ENCODE results near the gene TRIP12. TPM values are rescaled to one million over a fixed set of nuclear protein-coding genes. Genes with fewer than 3 reads are reported as not detected.
A peak's percentile ranks its signal among the peaks of the same experiment; 100 is the strongest.

The TRIP12 gene
- total and polyA plus RNA-seq, 2 of the 13 experiments (the other 11 are each of a cell fraction or from before 2014, with no cell fraction given), result 72.1 to 153 TPM

- no peak for ATAC-seq
- BruUV-seq (replicated peaks), result TSS peak; percentile 4
- no peak for DNase-seq (ENCODE audit: low spot score)
- Histone ChIP-seq H2AFZ (ENCODE audit: low read length) (no peak overlapping the region), H3K4me2 (ENCODE audit: low read depth, low read length) (no peak overlapping the region), H3K4me3 (replicated peaks in 1 of 3; ENCODE audit: insufficient read depth in 1 of 3, low read depth in 2 of 3, low read length in 3 of 3) (no peak overlapping the region), H3K4me1 (ENCODE audit: insufficient read depth, low read length) (no peaks in the 10 kb centered on the region), H4K20me1 (ENCODE audit: insufficient read depth, low read length) (no peaks in the 10 kb centered on the region), H3K27me3 (ENCODE audit: control insufficient read depth in 1 of 2, insufficient read depth in 2 of 2, low read length in 2 of 2) (no peaks in the 10 kb centered on the region), H3K79me2 (ENCODE audit: insufficient read depth, low read length) (no peaks in the 10 kb centered on the region), H3K9me3 (ENCODE audit: low read length) (no peaks in the 10 kb centered on the region), H3K27ac (ENCODE audit: extremely low read length, insufficient read depth, low read length) (no peak overlapping the region), H3K36me3 (replicated peaks in 1 of 2; ENCODE audit: control insufficient read depth in 1 of 2, insufficient read depth in 2 of 2, low read length in 2 of 2) (peaks cover 26 to 78% of the 10 kb centered on the region in 2 experiments), H3K9ac (ENCODE audit: insufficient read depth, low read depth, low read length) (no peak overlapping the region)
- intact Hi-C loops (cut with micrococcal nuclease; ENCODE audit: unreplicated experiment) (no loop called here), in situ Hi-C loops (cut with HindIII; ENCODE audit: extremely low pct_ligation_motif_present, low pct_unique_long_range_greater_than_20kb) (no loop called here)
- ChIA-PET POLR2A (no interaction called here), CTCF (ENCODE audit: low intra/inter-chr PET ratio, low total read pairs) (no interaction called here)
- no peak for TF ChIP-seq ZNF414 (CRISPR knock-in tag; IDR thresholded peaks at IDR 0.05)
- TF ChIP-seq RFX3 (CRISPR knock-in tag; IDR thresholded peaks at IDR 0.05), result no peak
- no peak for TF ChIP-seq TP53 (CRISPR knock-in tag; conservative IDR thresholded peaks at IDR 0.05)
- TF ChIP-seq KMT2B (CRISPR knock-in tag; IDR thresholded peaks at IDR 0.05), result no peak
- TF ChIP-seq AKAP8 (CRISPR knock-in tag; IDR thresholded peaks at IDR 0.05), result no peak
- TF ChIP-seq SMAD3 (CRISPR knock-in tag; IDR thresholded peaks at IDR 0.05), result no peak
- no peak for TF ChIP-seq ZHX1 (CRISPR knock-in tag; IDR thresholded peaks at IDR 0.05; ENCODE audit: low read depth)
- TF ChIP-seq THRA (CRISPR knock-in tag; IDR thresholded peaks at IDR 0.05; ENCODE audit: borderline replicate concordance), result no peak
- TF ChIP-seq HOMEZ (CRISPR knock-in tag; IDR thresholded peaks at IDR 0.05; ENCODE audit: low read depth), result no peak
- FAIRE-seq, result no peak
- WGBS (ENCODE audit: low lambda C conversion rate), result 95% methylated on average over 3 of the region's 3 CpGs
Observed at GRCh38 chr2:229835596-229836283, 86.1 kb downstream of the TRIP12 start.
